SIG-M5 treated with dmso at 0.1 percent for 504 hours (cell line): ENCODE results near the gene ZNF410.
"Not testable (repeated sequence)": the region's sequence is repeated elsewhere in the genome, so short reads cannot be mapped to it uniquely, and the experiment has no call there.

ENCODE experiments used
- DNase-seq: peaks from one replicate; lab custom pipeline; 2025; ENCODE audit not compliant: unreplicated experiment; lab: John Stamatoyannopoulos, UW

The ZNF410 gene

GRCh38 chr14:73886449-73887317 lies at the start of gene ZNF410:
Gene ZNF410 (plus strand): TSS chr14:73886859. CDS start chr14:73892176, 5,317 bp downstream.
- DNase-seq = peak; percentile 93

- not testable (repeated sequence) for DNase-seq
Observed at GRCh38 chr14:73838293-73839034, 48.2 kb upstream of the ZNF410 start.

GRCh38 chr14:73842201-73842600 lies 44.5 kb upstream of the ZNF410 start:
- no peak for DNase-seq

- no peak for DNase-seq
Observed at GRCh38 chr14:73842851-73843250, 43.8 kb upstream of the ZNF410 start.

GRCh38 chr14:73843296-73843695 lies 43.4 kb upstream of the ZNF410 start:
- no peak for DNase-seq

GRCh38 chr14:73846947-73847346 lies 39.7 kb upstream of the ZNF410 start:
- DNase-seq = no peak

- DNase-seq = peak; percentile 13
Observed at GRCh38 chr14:73851000-73851399, 35.7 kb upstream of the ZNF410 start.

- DNase-seq = peak; percentile 79
Observed at GRCh38 chr14:73851567-73852382, 34.9 kb upstream of the ZNF410 start, which contains the start of gene PTGR2. Gene PTGR2 (plus strand): TSS chr14:73851831. CDS start chr14:73858863, 7,032 bp downstream.

- no peak for DNase-seq
Observed at GRCh38 chr14:73859145-73859544, 27.5 kb upstream of the ZNF410 start.

GRCh38 chr14:73861073-73861472 lies 25.6 kb upstream of the ZNF410 start:
- DNase-seq = no peak

GRCh38 chr14:73862480-73862879 lies 24.2 kb upstream of the ZNF410 start:
- DNase-seq = no peak

- DNase-seq = no peak
Observed at GRCh38 chr14:73863209-73863608, 23.4 kb upstream of the ZNF410 start.

- no peak for DNase-seq
Observed at GRCh38 chr14:73865534-73866113, 21.0 kb upstream of the ZNF410 start.

GRCh38 chr14:73869754-73870153 lies 16.9 kb upstream of the ZNF410 start:
- DNase-seq = not testable (repeated sequence)

GRCh38 chr14:73870525-73871235 lies 16.0 kb upstream of the ZNF410 start:
- no peak for DNase-seq

GRCh38 chr14:73873660-73874059 lies 13.0 kb upstream of the ZNF410 start:
- no peak for DNase-seq

- DNase-seq = no peak
Observed at GRCh38 chr14:73877790-73878189, 8.9 kb upstream of the ZNF410 start.

GRCh38 chr14:73878436-73878835 lies 8.2 kb upstream of the ZNF410 start:
- DNase-seq = no peak

- DNase-seq = no peak
Observed at GRCh38 chr14:73879027-73879426, 7.6 kb upstream of the ZNF410 start.
